GM04504 (cell line): Measurements from ENCODE around the gene ISYNA1.

Experiments
- DNase-seq: peaks from one replicate; pipeline ENCODE4 v3.0.0-alpha.2; 2012; ENCODE audit warnings: low read depth

ISYNA1 gene

GRCh38 chr19:18431351-18432197 lies 6.4 kb downstream of the ISYNA1 start:
- no peak for DNase-seq

GRCh38 chr19:18430417-18431144 lies 7.4 kb downstream of the ISYNA1 start:
- DNase-seq: no peak

DNA sequence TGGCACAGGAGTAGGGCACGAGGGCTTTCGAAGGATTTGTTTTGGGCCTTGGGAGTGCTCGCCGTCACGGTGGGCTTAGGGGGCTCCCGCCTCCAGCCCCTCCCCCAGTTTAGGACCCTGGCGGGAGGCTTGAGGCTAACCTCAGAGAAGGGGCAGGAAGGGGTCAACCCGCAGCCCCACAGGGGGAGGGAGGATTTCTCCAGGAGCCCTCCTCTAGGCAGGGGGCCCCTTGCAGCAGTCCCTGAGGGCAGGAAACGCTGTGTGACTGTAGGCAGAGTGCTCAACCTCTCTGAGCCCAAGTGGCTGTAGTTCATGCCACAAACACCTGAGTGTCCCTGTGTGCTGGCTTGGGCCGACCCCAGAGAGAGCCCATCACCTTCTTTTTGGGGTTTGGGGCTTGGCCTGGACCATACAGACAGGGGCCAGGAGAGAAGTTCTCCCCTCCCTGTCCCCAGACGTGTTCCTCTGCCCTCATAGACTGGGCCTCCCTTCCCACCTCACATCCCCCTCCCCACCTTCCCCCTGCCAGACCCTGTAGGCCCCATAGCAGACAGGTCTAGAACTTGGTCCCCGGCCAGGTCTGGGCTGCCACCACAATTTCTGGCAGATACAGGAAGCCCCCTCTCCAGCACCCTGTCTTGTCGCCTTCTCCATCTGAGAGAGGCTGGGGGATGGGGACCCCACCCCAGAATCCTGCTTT lies 8.1 kb downstream of the ISYNA1 start:
- no peak for DNase-seq

DNA sequence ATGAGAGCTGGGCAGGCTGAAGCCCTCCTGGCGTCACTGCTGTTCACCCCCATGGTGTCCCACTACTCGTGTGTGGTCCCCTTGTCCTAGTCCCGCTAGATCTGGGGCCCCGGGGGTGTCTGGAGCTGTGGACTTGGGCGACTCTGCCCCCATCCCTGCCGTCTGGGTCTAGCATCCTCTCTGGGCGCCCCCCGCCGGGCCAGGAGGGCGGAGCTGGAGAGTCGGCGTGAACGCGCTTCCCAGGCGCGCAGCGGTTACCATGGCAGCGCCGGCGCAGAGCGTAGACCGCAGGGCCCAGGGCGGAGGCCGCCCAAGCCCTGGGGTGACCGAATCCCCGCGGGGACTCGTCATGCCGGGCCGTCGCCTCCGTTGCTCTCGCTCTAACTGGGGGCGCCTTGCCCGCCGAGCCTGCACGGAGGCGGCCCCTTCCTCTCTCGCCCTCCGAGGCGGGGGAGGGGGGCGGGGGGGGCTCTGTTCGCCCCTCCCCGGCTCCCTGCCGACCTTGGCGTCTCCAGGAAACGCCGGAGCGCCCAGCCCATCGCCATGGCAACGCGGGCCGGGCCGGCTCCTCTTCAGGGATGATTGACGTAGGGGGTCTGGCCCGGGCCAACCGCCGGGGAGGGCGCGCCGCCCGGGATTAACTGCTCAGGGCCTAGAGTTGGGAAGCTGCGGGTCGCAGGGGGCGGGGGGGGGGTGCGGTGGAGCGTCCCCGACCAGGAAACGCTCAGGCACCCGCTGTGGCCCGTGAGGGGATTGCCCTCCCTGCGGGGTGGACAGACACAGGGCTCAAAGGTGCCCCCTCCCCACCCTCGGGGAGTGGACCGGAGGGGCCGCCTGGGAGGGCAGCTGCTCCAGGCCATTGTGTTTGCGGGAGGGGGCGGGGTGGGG lies 8.9 kb downstream of the ISYNA1 start:
- DNase-seq: peak; percentile 76

DNA sequence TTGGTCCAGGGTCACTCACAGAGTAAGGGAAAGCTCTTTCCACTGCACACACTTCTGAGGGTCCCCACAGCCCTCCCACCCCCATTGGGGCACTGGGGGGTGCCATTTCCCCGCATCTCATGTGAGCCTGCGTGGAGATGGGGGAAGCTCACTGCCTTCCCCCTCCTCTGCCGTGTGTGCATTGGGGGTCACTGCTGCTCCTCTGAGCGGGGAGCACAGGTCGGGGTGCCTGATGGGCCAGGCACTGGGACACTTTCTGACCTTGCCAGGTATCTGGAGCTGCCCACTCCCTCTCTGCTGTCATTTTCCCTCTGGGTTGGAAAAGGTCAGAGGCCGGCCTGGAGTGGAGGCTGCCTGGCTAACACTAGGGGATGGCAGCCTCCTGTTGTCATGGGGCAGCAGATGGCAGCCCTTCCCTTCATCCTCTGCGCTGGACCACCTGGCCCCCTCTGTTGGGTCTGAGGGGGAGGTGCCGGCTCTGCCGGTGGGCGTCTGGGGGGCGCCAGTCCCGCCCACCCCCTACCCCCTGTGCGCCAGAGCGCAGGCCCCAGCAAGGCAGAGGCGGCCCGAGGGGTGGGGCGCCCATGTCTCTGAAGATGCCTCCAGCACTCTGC lies 9.7 kb downstream of the ISYNA1 start:
- DNase-seq: no peak

GRCh38 chr19:18427743-18428113 lies 10.2 kb downstream of the ISYNA1 start:
- no peak for DNase-seq

DNA sequence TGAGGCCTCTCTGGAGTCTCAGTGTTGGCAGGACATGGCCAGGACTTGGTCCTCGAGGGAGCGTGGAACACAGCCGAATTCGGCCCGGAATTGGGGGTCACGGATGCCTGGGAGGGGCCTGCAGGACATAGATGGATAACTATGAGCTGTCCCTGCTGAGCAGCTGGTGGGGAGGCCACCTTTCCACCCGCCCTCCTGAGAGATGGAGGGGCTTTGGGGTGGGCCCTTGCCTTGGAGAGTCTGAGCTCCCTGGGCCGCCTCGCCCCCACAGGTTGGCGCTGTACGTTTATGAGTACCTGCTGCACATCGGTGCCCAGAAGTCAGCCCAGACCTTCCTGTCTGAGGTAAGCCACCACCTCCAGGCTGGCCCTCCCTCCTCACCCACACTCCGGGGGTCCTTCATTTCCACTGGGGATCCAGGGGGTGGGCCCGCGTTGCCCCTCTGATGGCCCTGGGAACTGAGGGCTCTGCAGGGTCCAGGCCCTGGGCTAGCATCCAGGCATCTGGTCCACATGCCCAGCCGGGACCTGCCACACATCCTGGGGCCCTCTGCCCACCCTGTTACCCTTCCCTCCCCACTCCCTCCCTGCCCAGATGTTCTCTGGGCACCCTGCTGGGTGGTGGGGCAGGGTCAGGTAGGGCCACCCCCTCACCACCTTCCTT lies 10.7 kb downstream of the ISYNA1 start:
- DNase-seq: no peak

DNA sequence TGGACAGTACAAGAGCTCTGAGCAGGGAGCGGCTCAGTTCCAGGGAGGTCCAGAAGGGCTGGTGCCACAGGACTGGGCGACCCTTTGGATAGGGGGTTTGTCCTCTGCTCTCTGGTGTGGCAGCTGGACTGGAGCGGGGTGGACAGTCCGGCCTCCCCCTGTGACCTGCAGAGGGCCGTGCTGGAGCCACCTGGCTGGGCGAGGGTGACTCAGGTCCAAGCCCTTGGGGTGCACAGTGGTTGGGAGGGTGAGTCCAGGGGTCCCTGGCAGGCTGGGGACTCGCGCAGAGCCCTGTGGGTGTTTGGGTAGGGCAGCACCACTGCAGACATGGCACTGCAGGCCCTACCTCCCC lies 11.5 kb downstream of the ISYNA1 start:
- DNase-seq: no peak

- DNase-seq: no peak
These were observed 12.2 kb downstream of the ISYNA1 start for GRCh38 chr19:18425515-18426415.

DNA sequence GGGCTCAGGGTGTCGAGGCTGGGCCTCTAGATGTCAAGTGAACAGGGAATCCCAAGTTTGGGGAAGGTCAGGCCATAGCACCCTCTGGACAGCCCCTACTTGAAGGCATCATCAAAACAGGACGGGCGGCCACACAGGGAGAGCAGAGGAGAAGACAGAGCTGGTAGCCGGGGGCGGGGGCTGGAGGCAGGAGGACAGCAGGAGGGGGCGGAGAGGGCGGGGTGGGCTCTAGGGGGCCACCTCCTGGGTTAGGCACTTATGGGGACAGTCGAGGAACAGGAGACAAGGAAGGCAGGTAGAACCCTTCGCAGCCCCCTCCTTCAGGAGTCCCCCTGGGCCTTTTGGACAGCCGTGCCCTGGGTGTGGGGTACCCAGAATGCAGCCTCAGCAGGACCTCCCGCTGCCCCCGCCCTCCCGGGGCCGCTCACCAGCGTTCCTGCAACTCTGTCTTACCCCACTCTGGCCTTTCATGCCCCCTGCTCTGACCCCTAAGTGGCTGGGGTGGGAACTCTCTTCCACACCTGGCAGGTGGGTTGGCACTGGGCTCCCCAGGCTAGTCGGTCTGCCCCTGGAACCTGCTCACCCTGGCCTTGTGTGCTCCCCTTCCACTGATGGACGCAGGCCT lies 12.9 kb downstream of the ISYNA1 start:
- no peak for DNase-seq

DNA sequence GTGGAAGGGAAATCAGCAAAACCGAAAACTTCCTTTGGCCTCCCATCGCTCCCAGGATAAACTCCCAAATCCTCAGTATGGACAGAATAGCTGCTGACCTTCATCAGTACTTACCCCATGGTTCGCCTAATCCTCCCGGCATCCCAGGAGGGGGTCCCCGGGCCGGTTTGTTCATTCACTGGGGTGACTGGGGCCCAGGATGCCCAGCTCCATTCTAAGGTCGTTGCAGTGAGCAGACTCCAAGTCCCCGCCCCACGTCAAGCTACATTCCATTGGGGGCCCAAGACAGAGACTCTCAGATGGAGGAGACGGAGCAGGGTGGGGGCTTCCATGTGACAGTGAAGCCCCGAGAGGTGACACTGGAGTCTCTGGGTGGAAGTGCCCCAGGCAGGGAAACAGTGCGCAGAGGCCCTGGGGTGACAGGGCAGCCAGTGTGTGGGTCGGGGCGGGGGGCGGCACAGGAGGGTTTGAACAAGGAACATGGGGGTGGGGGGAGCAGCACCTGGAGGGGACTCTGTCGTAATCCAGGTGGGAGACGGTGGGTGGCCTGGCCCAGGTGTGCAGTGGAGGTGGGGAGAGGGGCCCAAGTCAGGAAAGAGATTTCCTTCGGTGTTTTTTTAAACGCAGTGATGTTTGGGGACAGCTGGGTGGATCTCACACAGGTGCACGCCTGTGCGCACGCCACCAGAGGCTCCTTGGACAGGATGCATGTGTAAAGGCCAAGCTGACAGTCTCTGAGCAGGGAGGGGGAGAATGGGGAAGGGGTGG lies 13.6 kb downstream of the ISYNA1 start:
- no peak for DNase-seq

DNA sequence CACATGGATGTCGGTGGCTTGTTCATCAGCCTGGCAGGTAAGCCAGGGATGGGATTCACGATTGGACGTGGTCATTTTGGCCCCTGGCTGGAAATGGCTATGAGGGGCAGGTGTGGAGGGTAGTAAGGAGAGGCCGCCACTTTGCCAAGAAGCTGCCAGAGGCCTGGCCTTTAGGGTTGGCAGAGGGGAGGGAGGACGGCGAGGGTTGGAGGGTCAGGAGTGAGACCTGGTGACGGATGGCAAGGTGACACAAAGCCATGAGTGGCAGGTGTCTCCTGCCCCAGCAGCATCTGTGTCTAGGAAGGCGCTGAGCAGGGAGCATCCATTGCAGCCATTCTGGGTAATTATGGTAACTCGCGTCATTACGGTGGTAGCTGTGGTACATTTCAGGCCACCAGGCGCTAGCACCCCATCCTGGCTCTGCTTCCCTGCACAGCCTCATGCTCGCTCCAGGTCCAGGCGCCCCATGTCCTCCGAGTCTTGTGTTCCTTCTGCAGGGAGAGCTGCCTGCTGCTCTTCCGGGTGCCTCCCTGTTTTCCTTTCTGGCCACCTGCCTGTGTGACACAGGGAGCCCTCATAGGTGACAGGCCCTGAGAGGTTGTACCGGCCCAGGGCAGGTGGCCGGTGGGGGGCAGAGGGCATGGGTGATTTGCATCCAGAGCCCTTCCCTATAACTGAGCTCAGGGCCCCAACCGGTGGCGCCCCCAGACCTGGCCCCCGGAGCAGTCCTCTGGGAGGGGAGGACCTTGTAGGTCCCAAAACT lies 14.5 kb downstream of the ISYNA1 start:
- no peak for DNase-seq

DNA sequence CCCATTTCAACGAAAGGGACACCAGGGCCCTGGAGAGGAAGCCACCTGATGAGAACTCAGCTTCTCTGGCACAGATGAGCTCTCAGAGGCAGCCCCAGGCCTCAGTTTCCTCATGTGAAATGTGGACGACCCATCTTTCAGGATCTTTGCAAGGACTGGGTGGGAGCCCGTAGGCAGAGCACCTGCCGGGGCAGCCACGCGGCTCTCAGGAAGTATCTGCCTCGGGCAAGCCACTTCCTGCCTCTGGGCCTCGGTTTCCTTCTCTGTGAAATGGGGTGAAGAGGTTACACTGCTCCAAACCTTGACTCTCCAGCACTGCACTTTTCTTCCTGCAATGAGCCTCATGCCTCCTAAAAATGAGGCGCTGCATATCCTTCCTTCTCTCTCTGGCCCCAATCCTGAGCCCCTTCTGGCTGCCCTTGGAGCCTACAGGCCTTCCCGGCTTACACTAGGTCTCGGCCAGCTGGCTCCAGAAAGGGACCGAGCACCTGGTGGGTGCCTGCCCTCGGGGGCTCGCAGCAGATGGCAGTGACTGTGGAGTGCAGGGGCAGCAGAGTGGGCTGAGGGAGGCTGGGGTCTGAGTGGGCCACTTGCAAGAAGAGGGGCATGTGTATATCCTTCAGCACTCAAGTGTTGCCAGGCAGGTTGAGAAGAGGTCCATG lies 15.3 kb downstream of the ISYNA1 start:
- no peak for DNase-seq

GRCh38 chr19:18421371-18421959 lies 16.5 kb downstream of the ISYNA1 start:
- no peak for DNase-seq

GRCh38 chr19:18420930-18421329 lies 17.0 kb downstream of the ISYNA1 start:
- DNase-seq: no peak

DNA sequence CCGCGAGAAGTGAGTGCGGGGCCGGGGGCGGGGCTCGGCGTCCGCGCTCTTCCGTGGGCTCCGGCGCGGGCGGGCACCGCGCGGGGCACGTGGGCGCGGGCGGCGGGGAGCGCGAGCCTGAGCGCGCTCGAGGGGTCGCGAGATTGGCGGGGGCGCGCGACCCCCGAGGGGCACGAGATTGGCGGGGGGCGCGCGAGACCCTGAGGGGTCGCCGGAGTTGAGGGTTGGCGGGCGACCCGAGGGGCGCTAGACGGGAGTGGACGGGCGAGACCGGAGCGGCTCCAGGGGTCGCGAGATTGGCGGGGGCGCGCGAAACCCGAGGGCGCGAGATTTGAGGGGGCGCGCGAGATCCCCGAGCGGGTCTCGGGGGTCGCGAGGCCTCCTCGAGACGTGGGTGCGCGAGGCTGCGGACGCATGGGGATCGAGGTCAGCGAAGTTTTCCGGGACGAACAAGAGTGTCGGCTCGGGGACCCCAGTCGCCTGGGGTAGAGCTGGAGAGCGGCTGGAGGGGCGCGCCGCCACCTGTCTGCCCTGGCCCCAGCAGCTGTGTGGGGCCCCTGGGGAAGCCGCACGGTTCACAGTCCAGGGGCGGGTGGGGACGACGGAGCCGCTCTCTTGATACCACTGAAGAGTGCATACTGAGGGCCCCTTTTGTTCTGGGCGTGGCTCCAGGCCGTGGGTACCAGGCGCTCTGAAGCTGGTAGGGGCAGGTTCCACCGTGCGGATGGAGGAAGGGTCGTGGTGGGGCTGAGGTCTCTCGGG lies 18.1 kb downstream of the ISYNA1 start:
- DNase-seq: no peak
